Dendritic cell treated with granulocyte-macrophage colony-stimulating factor and Interleukin-4, amounts not matched to agents 40 ng/mL and 50 ng/mL, for 4 days (primary cell): Measurements from ENCODE around the gene ANKRD55.
"Not testable (repeated sequence)": the region's sequence is repeated elsewhere in the genome, so short reads cannot be mapped to it uniquely, and the experiment has no call there.

Source experiments
- H3K27ac Mint-ChIP-seq: one replicate; pipeline ENCODE4 v1.8.0; 2022; ENCODE audit warnings: mild to moderate bottlenecking, mixed read lengths
- H3K27me3 Mint-ChIP-seq: one replicate; pipeline ENCODE4 v1.8.0; 2022; ENCODE audit warnings: mild to moderate bottlenecking, mixed read lengths
- H3K36me3 Mint-ChIP-seq: one replicate; pipeline ENCODE4 v1.8.0; 2022; ENCODE audit warnings: low read depth, mixed read lengths
- H3K4me1 Mint-ChIP-seq: one replicate; pipeline ENCODE4 v1.8.0; 2022; ENCODE audit warnings: low read depth, mixed read lengths
- H3K4me3 Mint-ChIP-seq: one replicate; pipeline ENCODE4 v1.8.0; 2022; ENCODE audit warnings: mild to moderate bottlenecking, moderate library complexity, mixed read lengths
- H3K9me3 Mint-ChIP-seq: one replicate; pipeline ENCODE4 v1.8.0; 2022; ENCODE audit warnings: mixed read lengths
- intact Hi-C: fragments of 100-400 bp; cut with micrococcal nuclease; formaldehyde crosslinking; loops from one replicate; pipeline ENCODE4 v1.15.0; 2022

Gene ANKRD55

DNA sequence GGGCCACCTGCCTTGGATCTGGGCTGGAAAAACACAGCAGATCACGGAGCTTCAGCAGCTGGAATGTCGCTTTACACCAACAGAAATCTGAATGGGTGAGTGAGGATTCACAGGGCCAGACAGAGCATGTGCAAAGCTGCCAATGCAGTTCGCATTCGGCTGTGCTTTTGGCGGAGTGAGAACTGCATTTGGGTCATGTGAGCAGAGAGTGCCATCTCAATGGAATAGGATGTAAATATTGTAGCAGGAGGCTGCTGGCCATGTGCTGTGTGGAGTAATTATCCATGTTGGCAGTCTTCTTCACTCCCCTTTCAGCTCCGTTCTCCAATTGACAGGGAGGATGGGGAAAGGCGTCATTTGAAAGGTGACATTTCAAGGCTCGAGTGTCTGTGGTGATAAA, at the start of gene ANKRD55:
TSS of gene ANKRD55 (minus strand) at position 101 of the 400 bp plus-strand sequence. CDS start 417 bp downstream, outside the sequence.
- Mint-ChIP-seq H3K36me3 (no peaks in the 10 kb centered on the region), H3K27me3 (peaks cover 5% of the 10 kb centered on the region), H3K4me3 (no peak within 1 kb of the TSS), H3K27ac (no peak within 1 kb of the TSS), H3K9me3 (peaks cover 6% of the 10 kb centered on the region), H3K4me1 (no peaks in the 10 kb centered on the region)
- intact Hi-C loops = no loop called here

DNA sequence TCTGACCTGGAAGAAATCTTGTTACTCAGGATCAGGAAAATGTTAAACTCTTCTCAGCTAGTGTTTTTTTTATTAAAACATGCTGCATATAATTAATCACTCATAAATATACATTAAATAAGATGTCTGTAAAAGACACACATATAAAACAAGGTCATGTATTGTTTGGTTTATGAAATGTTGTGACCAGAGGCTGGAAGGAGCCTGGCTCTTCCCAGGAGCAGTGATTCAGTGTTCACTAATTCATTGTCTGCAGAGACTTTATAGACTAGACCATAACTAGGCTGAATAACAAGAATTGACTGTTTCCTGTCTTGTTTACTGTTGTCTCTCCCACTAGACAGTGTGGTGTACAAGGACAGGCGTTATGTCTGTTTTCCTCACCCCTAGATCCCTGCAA, 49.1 kb upstream of the ANKRD55 start:
- H3K4me3 Mint-ChIP-seq = no peak overlapping the region
- H3K4me1 Mint-ChIP-seq = peaks cover 5% of the 10 kb centered on the region
- intact Hi-C loops = no loop called here
- H3K36me3 Mint-ChIP-seq = no peaks in the 10 kb centered on the region
- H3K27ac Mint-ChIP-seq = no peak overlapping the region
- no peaks in the 10 kb centered on the region for H3K9me3 Mint-ChIP-seq
- no peaks in the 10 kb centered on the region for H3K27me3 Mint-ChIP-seq

DNA sequence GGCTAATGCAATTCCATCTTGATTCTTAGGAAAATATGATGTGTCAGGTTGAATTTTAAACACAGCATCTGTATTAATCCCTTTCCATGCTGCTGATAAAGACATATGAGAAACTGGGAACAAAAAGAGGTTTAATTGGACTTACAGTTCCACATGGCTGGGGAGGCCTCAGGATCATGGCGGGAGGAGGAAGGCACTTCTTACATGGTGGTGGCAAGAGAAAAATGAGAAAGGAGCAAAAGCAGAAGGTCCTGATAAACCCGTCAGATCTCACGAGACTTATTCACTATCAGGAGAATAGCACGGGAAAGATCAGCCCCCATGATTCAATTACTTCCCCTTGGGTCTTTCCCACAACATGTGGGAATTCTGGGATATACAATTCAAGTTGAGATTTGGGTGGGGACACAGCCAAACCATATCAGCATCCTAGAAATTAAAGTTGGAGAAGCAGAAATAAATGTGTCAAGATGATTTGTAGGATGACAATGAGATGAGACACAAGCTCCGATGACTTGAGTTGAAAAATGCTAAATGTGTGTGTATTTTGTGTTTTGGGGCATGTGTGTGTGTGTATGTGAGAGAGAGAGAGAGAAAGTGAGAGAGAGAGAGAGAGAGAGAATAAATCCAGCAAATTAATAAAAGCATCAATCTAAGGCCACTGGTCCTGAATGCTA, 48.5 kb upstream of the ANKRD55 start:
- no peaks in the 10 kb centered on the region for H3K36me3 Mint-ChIP-seq

DNA sequence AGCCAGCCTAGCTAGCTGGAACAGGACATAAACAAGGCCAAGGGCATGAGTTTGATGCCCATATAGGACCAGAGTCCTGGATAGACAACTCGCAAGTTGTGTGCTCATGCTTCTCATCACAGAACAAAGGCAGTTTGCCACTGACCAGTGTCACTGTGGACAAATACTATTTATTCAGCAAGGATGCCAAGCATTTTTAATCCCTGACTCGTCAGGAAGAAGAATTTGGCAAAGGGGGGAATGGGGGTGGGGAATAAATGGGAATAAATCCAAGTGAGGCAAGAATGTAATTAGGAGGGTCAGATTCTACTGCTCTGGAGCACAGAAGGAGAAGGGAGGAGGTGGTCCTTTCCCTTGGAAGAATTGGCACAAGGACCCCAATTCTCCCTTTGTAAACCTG, 46.8 kb upstream of the ANKRD55 start:
- no peaks in the 10 kb centered on the region for H3K27me3 Mint-ChIP-seq
- no peaks in the 10 kb centered on the region for H3K36me3 Mint-ChIP-seq
- no peak overlapping the region for H3K4me3 Mint-ChIP-seq
- peaks cover 5% of the 10 kb centered on the region for H3K4me1 Mint-ChIP-seq
- H3K27ac Mint-ChIP-seq = no peak overlapping the region
- intact Hi-C loops = loop anchor here (10.0 kb wide), 1 partner anchor 185 kb away; no protein-coding TSS in a partner anchor
- no peaks in the 10 kb centered on the region for H3K9me3 Mint-ChIP-seq

More for the DNA sequence above, 48.5 kb upstream of the ANKRD55 start:
- H3K4me1 Mint-ChIP-seq = peaks cover 5% of the 10 kb centered on the region
- H3K27me3 Mint-ChIP-seq = no peaks in the 10 kb centered on the region
- H3K9me3 Mint-ChIP-seq = no peaks in the 10 kb centered on the region
- intact Hi-C loops = no loop called here
- H3K27ac Mint-ChIP-seq = no peak overlapping the region
- no peak overlapping the region for H3K4me3 Mint-ChIP-seq

DNA sequence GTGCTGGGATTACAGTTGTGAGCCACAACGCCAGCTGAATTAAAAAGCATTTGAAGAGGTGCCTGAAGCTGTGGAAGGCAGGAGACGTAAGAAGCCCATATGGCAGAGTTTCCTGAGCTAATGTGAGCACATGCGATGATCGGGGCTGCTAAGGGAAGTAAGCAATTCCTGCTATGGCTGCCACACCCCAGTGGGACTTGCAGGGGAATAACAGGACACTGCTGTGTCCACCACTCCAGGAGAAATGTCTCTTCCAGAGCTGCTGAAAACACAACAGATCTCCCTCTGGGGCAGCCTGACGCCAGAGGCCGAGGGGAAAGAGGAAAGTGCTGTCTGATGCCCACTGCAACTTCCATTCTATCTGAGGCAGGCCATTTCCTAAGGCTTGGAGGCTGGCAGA, 46.2 kb upstream of the ANKRD55 start:
- peaks cover 5% of the 10 kb centered on the region for H3K4me1 Mint-ChIP-seq
- intact Hi-C loops = loop anchor here (10.0 kb wide), 1 partner anchor 186 kb away; no protein-coding TSS in a partner anchor

DNA sequence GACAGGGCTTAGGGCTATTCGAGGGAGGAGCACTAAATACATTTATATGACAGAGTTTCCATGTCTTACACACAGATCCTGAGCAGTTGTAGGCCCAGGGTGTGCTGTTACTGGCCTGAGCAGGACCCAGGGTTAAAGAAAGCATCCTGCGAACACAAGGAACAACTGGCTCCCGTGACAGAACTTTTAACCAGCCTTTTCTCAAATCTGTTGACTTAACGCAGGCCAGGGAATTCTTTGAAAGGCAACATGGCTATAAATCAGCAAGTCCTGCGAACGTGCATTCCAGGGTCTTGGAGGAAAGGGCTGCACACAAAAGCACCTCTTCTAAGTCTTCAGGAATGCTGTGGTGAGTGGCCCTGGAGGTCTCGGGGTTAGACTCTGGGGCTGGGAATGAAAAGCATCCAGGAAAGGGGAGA, 45.2 kb upstream of the ANKRD55 start:
- Mint-ChIP-seq H3K27ac (no peak overlapping the region), H3K4me1 (peaks cover 5% of the 10 kb centered on the region), H3K27me3 (no peaks in the 10 kb centered on the region), H3K9me3 (no peaks in the 10 kb centered on the region), H3K36me3 (no peaks in the 10 kb centered on the region), H3K4me3 (no peak overlapping the region)
- intact Hi-C loops = loop anchor here (10.0 kb wide), 1 partner anchor 186 kb away; no protein-coding TSS in a partner anchor

More for the DNA sequence above, 46.2 kb upstream of the ANKRD55 start:
- Mint-ChIP-seq H3K27me3 (no peaks in the 10 kb centered on the region), H3K36me3 (no peaks in the 10 kb centered on the region), H3K4me3 (no peak overlapping the region), H3K27ac (no peak overlapping the region), H3K9me3 (no peaks in the 10 kb centered on the region)

DNA sequence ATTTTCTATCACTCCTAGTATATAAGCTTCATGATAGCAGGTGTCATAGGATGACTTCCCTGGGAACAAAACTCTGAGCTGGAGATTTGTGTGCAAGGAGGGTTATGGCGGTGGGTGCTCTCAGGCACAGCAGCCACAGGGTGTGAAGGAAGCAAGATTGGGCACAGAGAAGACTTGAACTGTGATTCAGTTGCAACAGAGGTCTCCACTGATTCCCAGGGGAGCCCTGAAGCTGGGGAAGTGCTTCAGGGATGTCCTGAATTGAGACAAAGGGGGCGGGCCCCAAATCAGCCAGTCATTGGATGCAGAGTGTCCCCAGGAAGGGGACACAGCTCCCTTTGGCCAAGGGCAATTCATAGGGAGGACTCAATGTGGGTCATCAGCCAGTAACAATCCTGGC, 44.4 kb upstream of the ANKRD55 start:
- H3K4me3 Mint-ChIP-seq = no peak overlapping the region
- peaks cover 5% of the 10 kb centered on the region for H3K4me1 Mint-ChIP-seq
- H3K27me3 Mint-ChIP-seq = no peaks in the 10 kb centered on the region
- H3K9me3 Mint-ChIP-seq = no peaks in the 10 kb centered on the region
- intact Hi-C loops = loop anchor here (10.0 kb wide), 1 partner anchor 187 kb away; no protein-coding TSS in a partner anchor
- H3K27ac Mint-ChIP-seq = no peak overlapping the region
- H3K36me3 Mint-ChIP-seq = no peaks in the 10 kb centered on the region

DNA sequence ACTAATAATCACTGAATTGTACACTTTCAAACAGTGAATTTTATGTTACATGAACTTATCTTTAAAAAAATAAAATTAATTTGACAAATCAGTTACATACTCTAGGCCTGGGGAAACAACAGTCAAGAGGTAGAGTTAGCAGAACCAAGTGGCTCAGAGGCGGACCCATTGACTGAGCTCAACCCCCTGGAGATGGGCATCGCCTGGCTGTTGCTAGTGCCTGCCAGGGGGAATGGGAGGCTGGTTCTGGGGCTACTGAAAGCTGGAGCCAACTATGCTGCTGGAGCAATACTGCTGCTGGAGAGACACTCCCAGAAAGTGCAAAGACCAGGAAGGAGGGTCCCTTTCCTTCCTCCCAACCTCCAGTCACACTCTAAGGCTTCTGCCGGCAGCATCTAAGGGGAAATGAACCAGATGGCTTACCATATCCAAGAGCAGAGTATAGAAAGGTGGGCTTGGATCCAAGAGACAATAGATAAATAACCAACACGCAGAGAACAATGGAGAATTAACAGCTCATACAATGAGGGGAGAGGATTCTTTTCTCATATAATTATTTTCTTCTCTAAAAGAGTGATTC, 40.3 kb upstream of the ANKRD55 start:
- no peak overlapping the region for H3K4me3 Mint-ChIP-seq
- peaks cover 24% of the 10 kb centered on the region for H3K4me1 Mint-ChIP-seq
- H3K27me3 Mint-ChIP-seq = no peaks in the 10 kb centered on the region
- no peaks in the 10 kb centered on the region for H3K36me3 Mint-ChIP-seq
- intact Hi-C loops = loop anchor here (5.0 to 10.0 kb wide), 2 partner anchors 191 to 864 kb away; no protein-coding TSS in a partner anchor
- no peaks in the 10 kb centered on the region for H3K9me3 Mint-ChIP-seq
- no peak overlapping the region for H3K27ac Mint-ChIP-seq

DNA sequence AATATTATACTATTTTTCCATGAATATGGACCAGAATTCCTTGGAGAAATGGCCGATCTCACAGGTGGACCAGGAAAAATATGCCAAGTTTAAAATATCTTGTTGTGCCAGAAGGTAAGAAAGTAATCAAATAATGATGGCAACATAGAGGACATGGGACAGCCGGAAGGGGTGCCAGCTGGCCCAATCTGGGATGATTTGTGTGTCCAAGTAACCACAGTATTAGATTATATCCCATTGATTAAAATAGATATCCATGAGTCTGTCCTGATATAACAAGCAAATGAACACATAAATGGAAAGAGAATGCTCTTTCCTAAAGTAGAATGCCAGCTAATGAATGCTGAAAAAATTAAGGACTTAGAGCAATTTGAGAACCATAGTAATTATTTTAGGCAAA, 39.6 kb upstream of the ANKRD55 start:
- no peaks in the 10 kb centered on the region for H3K27me3 Mint-ChIP-seq
- H3K9me3 Mint-ChIP-seq = no peaks in the 10 kb centered on the region
- intact Hi-C loops = loop anchor here (5.0 to 10.0 kb wide), 2 partner anchors 192 to 865 kb away; no protein-coding TSS in a partner anchor
- no peaks in the 10 kb centered on the region for H3K36me3 Mint-ChIP-seq
- no peak overlapping the region for H3K27ac Mint-ChIP-seq
- H3K4me1 Mint-ChIP-seq = peaks cover 24% of the 10 kb centered on the region
- no peak overlapping the region for H3K4me3 Mint-ChIP-seq

DNA sequence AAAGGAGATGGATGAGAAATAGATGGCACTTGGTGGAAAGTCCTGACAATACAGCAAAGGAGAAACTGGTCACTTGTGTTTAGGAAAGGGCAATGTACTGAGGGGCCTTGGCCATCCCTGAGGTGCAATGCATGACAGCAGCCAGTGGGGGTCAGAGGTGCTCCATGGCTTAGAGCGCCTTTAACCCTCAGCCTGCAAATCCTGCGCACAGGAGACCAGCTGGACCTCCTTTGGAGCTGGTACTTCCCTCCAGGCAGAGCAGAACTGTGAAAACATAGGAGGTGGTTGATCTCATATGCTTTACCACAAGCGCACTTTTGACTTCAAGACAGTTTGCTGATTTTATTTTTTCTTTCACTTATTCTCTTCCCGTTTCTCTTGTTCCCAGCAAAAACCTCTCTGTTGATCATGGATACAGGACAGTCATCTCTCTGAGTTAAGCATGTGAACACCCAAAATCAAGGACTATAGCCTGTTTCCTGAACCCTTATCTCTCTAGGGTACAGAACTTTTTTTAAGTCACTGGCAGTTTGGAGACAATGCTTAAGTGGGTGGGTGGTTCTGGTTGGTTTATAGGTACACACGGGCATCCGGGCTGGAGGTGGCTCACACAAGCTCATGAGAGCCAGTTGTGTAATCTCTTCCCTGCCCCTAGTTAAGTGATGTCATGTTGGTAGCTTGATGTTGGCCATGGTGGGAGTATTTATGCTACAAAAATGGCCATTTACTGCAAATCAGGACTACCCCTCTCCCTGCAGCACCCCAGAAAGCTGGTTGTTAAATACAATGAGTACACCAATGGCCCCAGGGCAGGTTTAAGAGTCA, 37.6 kb upstream of the ANKRD55 start:
- peak overlapping the region; percentile 54 for H3K27ac Mint-ChIP-seq
- intact Hi-C loops = loop anchor here (1.0 to 10.0 kb wide), 5 partner anchors 194 to 867 kb away; no protein-coding TSS in a partner anchor
- H3K4me3 Mint-ChIP-seq = no peak overlapping the region
- peaks cover 24% of the 10 kb centered on the region for H3K4me1 Mint-ChIP-seq
- no peaks in the 10 kb centered on the region for H3K9me3 Mint-ChIP-seq
- H3K36me3 Mint-ChIP-seq = no peaks in the 10 kb centered on the region
- H3K27me3 Mint-ChIP-seq = no peaks in the 10 kb centered on the region

DNA sequence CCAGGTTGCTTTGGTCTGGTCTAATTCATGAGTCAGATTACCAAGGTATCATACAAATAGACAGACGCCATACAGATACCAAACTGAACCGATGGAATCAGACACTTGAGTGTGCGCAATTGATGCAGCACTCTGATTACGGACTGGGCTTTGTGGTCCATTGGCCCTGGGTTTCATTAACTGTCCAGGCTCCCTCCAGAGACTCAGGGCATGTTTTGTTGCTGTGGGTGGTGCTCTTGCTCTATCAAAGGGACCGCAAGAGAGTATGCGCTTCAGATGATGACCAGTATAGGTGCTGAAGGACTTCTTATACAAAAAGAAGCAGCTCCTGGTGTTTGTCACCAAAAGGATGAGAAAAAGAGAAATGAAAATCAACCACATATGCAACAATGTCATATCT, 36.9 kb upstream of the ANKRD55 start:
- Mint-ChIP-seq H3K4me1 (peaks cover 24% of the 10 kb centered on the region), H3K36me3 (no peaks in the 10 kb centered on the region), H3K9me3 (no peaks in the 10 kb centered on the region), H3K27me3 (no peaks in the 10 kb centered on the region), H3K27ac (peak overlapping the region; percentile 28), H3K4me3 (no peak overlapping the region)
- intact Hi-C loops = loop anchor here (1.0 to 10.0 kb wide), 4 partner anchors 195 to 867 kb away; no protein-coding TSS in a partner anchor

DNA sequence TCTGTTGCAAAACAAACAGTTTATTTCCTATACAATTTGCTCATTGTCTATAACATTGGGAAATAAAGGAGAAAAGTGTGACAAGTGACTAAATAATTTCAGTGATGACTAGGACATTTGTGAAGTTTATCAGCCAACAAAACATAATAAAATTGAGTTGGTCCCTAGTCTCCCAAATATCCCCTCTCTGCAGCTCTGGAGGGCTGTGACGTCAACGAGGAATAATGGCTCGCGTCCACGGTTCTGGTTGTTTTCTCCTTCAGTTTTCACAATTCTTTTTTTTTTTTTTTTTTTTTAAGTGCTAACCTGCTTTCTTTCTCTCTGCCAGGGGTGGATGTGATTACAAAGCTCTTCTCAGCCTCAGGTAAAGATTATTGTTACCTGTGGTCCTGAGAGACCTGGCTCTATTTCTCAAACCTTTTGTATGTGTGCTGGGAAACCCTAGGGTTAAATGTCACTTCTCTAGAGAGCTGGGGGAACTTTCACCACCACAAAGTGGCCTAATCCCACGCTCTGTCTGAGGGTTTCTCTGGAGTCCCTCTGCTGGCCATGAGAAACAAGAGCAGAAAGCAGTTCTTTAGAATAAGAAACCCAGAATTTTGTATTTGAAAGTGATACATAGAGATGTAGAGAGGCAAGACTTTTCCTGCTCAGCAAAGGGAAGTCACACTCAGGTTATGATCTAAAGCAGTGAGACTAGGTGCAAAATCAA, 36.2 kb upstream of the ANKRD55 start:
- Mint-ChIP-seq H3K4me3 (no peak overlapping the region), H3K27me3 (no peaks in the 10 kb centered on the region), H3K27ac (no peak overlapping the region), H3K4me1 (peaks cover 24% of the 10 kb centered on the region), H3K9me3 (no peaks in the 10 kb centered on the region), H3K36me3 (no peaks in the 10 kb centered on the region)
- intact Hi-C loops = loop anchor here (1.0 to 10.0 kb wide), 2 partner anchors 291 to 605 kb away; no protein-coding TSS in a partner anchor

DNA sequence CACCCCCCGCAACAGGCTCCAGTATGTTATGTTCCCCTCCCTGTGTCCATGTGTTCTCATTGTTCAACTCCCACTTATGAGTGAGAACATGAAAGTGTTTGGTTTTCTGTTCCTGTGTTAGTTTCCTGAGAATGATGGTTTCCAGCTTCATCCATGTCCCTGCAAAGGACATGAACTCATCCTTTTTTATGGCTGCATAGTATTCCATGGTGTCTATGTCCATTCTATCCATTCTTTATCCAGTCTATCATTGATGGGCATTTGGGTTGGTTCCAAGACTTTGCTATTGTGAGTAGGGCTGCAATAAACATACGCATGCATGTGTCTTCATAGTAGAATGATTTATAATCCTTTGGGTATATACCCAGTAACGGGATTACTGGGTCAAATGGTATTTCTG, 35.6 kb upstream of the ANKRD55 start:
- H3K4me1 Mint-ChIP-seq = peaks cover 24% of the 10 kb centered on the region
- not testable (repeated sequence) for H3K27me3 Mint-ChIP-seq, H3K27ac Mint-ChIP-seq, H3K36me3 Mint-ChIP-seq, H3K9me3 Mint-ChIP-seq, H3K4me3 Mint-ChIP-seq
- intact Hi-C loops = loop anchor here (1.0 to 10.0 kb wide), 2 partner anchors 290 to 606 kb away; no protein-coding TSS in a partner anchor
